IMR-90 (cell line): ENCODE measurements around the gene HSFX1. TPM values are rescaled to one million over a fixed set of nuclear protein-coding genes. Genes with fewer than 3 reads are reported as not detected.

Experiments used
- ATAC-seq: fragments of 200-7000 bp; cut with Tn5 transposase; 2 replicates; pipeline ENCODE4 v1.9.1; 2020; ENCODE audit warnings: low read depth, mild to moderate bottlenecking, moderate library complexity
- BruUV-seq: library from RNA; stranded (reverse); fragments of 400-500 nt; replicated peaks from 2 replicates; lab custom pipeline; 2021; lab: Mats Ljungman, UMichigan
- CTCF ChIA-PET: fragments of 300-600 bp; formaldehyde crosslinking; extraction: SDS; loops from one replicate; lab custom pipeline; 2021; ENCODE audit warnings: antibody characterized with exemption; lab: Yijun Ruan, JAX
- POLR2A ChIA-PET: fragments of 300-600 bp; sonication (Branson Sonifier 250); formaldehyde crosslinking; loops from one replicate; lab custom pipeline; 2022; ENCODE audit warnings: antibody characterized with exemption; ENCODE audit not compliant: unreplicated experiment; lab: Charles Lee
- DNase-seq: peaks from one replicate; pipeline ENCODE4 v3.0.0; 2013
- H2AFZ ChIP-seq: replicated peaks from 2 replicates; pipeline ENCODE3; 2013; ENCODE audit warnings: low read length, mild to moderate bottlenecking; ENCODE audit not compliant: poor library complexity
- H2AK5ac ChIP-seq: 2 replicates; pipeline ENCODE4 v1.6.1; 2013; ENCODE audit warnings: low read depth, low read length, inconsistent platforms
- H2AK9ac ChIP-seq: replicated peaks from 2 replicates; pipeline ENCODE3; 2013; ENCODE audit warnings: mild to moderate bottlenecking, low read depth, low read length, moderate library complexity; ENCODE audit not compliant: poor library complexity
- H2BK120ac ChIP-seq: 2 replicates; pipeline ENCODE4 v1.6.1; 2013; ENCODE audit warnings: low read depth, low read length, inconsistent platforms
- H2BK15ac ChIP-seq: 3 replicates; pipeline ENCODE4 v1.6.1; 2013; ENCODE audit warnings: low read depth, low read length, inconsistent platforms
- H2BK20ac ChIP-seq: 2 replicates; pipeline ENCODE4 v1.6.1; 2013; ENCODE audit warnings: low read depth, mild to moderate bottlenecking, inconsistent platforms, low read length, moderate library complexity
- H2BK5ac ChIP-seq: 2 replicates; pipeline ENCODE4 v1.6.1; 2013; ENCODE audit warnings: mild to moderate bottlenecking, low read depth, low read length, inconsistent platforms; ENCODE audit not compliant: poor library complexity, severe bottlenecking
- H3K14ac ChIP-seq: replicated peaks from 2 replicates; pipeline ENCODE4 v1.6.1; 2013; ENCODE audit warnings: low read depth, low read length, inconsistent platforms
- H3K18ac ChIP-seq: 2 replicates; pipeline ENCODE4 v1.6.1; 2013; ENCODE audit warnings: low read depth, low read length, control low read depth
- H3K23ac ChIP-seq: 2 replicates; pipeline ENCODE4 v1.6.1; 2013; ENCODE audit warnings: low read depth, low read length, inconsistent platforms
- H3K27ac ChIP-seq: 2 replicates; pipeline ENCODE4 v1.5.1; 2013; ENCODE audit warnings: mild to moderate bottlenecking, control low read depth, low read length; ENCODE audit not compliant: insufficient read depth
- H3K27me3 ChIP-seq: 2 replicates; pipeline ENCODE4 v1.6.1; 2013; ENCODE audit warnings: low read length; ENCODE audit not compliant: control insufficient read depth, insufficient read depth
- H3K36me3 ChIP-seq: 2 replicates; pipeline ENCODE4 v1.6.1; 2013; ENCODE audit warnings: low read length, mixed read lengths; ENCODE audit not compliant: control insufficient read depth, insufficient read depth
- H3K4ac ChIP-seq: 2 replicates; pipeline ENCODE4 v1.6.1; 2013; ENCODE audit warnings: low read depth, low read length, inconsistent platforms
- H3K4me1 ChIP-seq: 2 replicates; pipeline ENCODE4 v1.6.1; 2013; ENCODE audit warnings: low read length, mixed read lengths; ENCODE audit not compliant: control insufficient read depth, insufficient read depth
- H3K4me2 ChIP-seq: 2 replicates; pipeline ENCODE4 v1.6.1; 2013; ENCODE audit warnings: low read depth, mild to moderate bottlenecking, control low read depth, low read length, moderate library complexity
- H3K4me3 ChIP-seq: 2 replicates; pipeline ENCODE4 v1.5.1; 2013; ENCODE audit warnings: low read depth, mild to moderate bottlenecking, control low read depth, low read length, moderate library complexity; ENCODE audit not compliant: insufficient read depth
- H3K56ac ChIP-seq: 2 replicates; pipeline ENCODE4 v1.6.1; 2013; ENCODE audit warnings: low read length, inconsistent platforms; ENCODE audit not compliant: insufficient read depth; ENCODE audit errors: extremely low read depth
- H3K79me1 ChIP-seq, 2 experiments: 2 replicates each; pipeline ENCODE4 v1.6.1; 2013; ENCODE audit warnings: low read length in 2 of 2, inconsistent platforms in 1 of 2, low read depth in 1 of 2
- H3K9ac ChIP-seq: 2 replicates; pipeline ENCODE4 v1.6.1; 2013; ENCODE audit warnings: low read depth, low read length, control low read depth
- H3K9me1 ChIP-seq: 2 replicates; pipeline ENCODE4 v1.6.1; 2013; ENCODE audit warnings: low read length, inconsistent platforms; ENCODE audit not compliant: insufficient read depth
- H3K9me3 ChIP-seq: 2 replicates; pipeline ENCODE4 v1.6.1; 2013; ENCODE audit warnings: low read length; ENCODE audit not compliant: control insufficient read depth, insufficient read depth
- H4K20me1 ChIP-seq: 2 replicates; pipeline ENCODE4 v1.6.1; 2013; ENCODE audit warnings: low read length, inconsistent platforms; ENCODE audit not compliant: insufficient read depth
- H4K5ac ChIP-seq: 2 replicates; pipeline ENCODE4 v1.6.1; 2013; ENCODE audit warnings: mild to moderate bottlenecking, low read depth, low read length, control low read depth
- H4K8ac ChIP-seq, 2 experiments: 2 replicates each; pipeline ENCODE4 v1.6.1; 2013; ENCODE audit warnings: low read depth in 2 of 2, low read length in 2 of 2, control low read depth in 1 of 2, inconsistent platforms in 1 of 2
- H4K91ac ChIP-seq: 2 replicates; pipeline ENCODE4 v1.6.1; 2013; ENCODE audit warnings: low read depth, low read length, inconsistent platforms; ENCODE audit not compliant: insufficient read depth
- CEBPB ChIP-seq: IDR thresholded peaks from 2 replicates; pipeline ENCODE4 v1.6.1; 2012; ENCODE audit warnings: low read depth, low read length, improper control_type of control experiment
- CHD1 ChIP-seq: IDR thresholded peaks from 2 replicates; pipeline ENCODE4 v1.6.1; 2012; ENCODE audit warnings: low read depth, low read length, improper control_type of control experiment
- CTCF ChIP-seq: conservative IDR thresholded peaks from 2 replicates; pipeline ENCODE4 v1.5.1; 2012; ENCODE audit warnings: mild to moderate bottlenecking, low read depth, low read length, improper control_type of control experiment
- ELK1 ChIP-seq: fragments of 150-350 bp; IDR thresholded peaks from 2 replicates; pipeline ENCODE4 v1.6.1; 2016; ENCODE audit warnings: low read depth, mild to moderate bottlenecking, low read length, moderate library complexity, borderline replicate concordance
- FOS ChIP-seq: fragments of 150-350 bp; IDR thresholded peaks from 2 replicates; pipeline ENCODE4 v1.6.1; 2016; ENCODE audit warnings: low read depth, low read length
- MAFK ChIP-seq: IDR thresholded peaks from 2 replicates; pipeline ENCODE4 v1.6.1; 2012; ENCODE audit warnings: low read depth, low read length, improper control_type of control experiment
- MAZ ChIP-seq: IDR thresholded peaks from 2 replicates; pipeline ENCODE4 v1.6.1; 2012; ENCODE audit warnings: low read depth, mild to moderate bottlenecking, low read length, improper control_type of control experiment, moderate library complexity, borderline replicate concordance
- MXI1 ChIP-seq: IDR thresholded peaks from 2 replicates; pipeline ENCODE4 v1.6.1; 2012; ENCODE audit warnings: low read depth, mild to moderate bottlenecking, low read length, moderate library complexity, borderline replicate concordance
- NFE2L2 ChIP-seq: fragments of 150-350 bp; IDR thresholded peaks from 2 replicates; pipeline ENCODE4 v1.6.1; 2016; ENCODE audit warnings: low read depth, mild to moderate bottlenecking, low read length
- POLR2A ChIP-seq: IDR thresholded peaks from 2 replicates; pipeline ENCODE4 v1.6.1; 2012; ENCODE audit warnings: mild to moderate bottlenecking, low read depth, low read length
- RAD21 ChIP-seq: IDR thresholded peaks from 2 replicates; pipeline ENCODE4 v1.6.1; 2012; ENCODE audit warnings: low read length, improper control_type of control experiment
- RCOR1 ChIP-seq: IDR thresholded peaks from 2 replicates; pipeline ENCODE4 v1.6.1; 2012; ENCODE audit warnings: mild to moderate bottlenecking, low read length, improper control_type of control experiment; ENCODE audit not compliant: insufficient replicate concordance
- SMC3 ChIP-seq: fragments of 150-350 bp; IDR thresholded peaks from 2 replicates; pipeline ENCODE4 v1.6.1; 2016; ENCODE audit warnings: low read depth, mild to moderate bottlenecking, antibody characterized with exemption, low read length, moderate library complexity
- WGBS, 2 experiments: methylation state at CpG; one replicate each; pipeline versions ENCODE4 v1.1.5 to v1.1.7; 2013; ENCODE audit warnings: missing lambda C conversion rate in 2 of 2; ENCODE audit not compliant: insufficient read length in 1 of 2; ENCODE audit errors: extremely low coverage in 2 of 2; 5-methylcytosine and 5-hydroxymethylcytosine counted together
- dilution Hi-C: fragments of 300-500 bp; cut with HindIII; formaldehyde crosslinking; loops from one replicate; pipeline ENCODE4 v1.14.3; 2018; ENCODE audit warnings: low sequenced_read_pairs; ENCODE audit not compliant: unreplicated experiment
- in situ Hi-C: fragments of 300-500 bp; cut with MboI; formaldehyde crosslinking; loops from 3 replicates; pipeline ENCODE4 v1.14.3; 2019; ENCODE audit warnings: low sequenced_read_pairs, inconsistent platforms, mixed read lengths
- intact Hi-C: fragments of 100-400 bp; cut with micrococcal nuclease; formaldehyde crosslinking; loops from 2 replicates; pipeline ENCODE4 v1.10.0; 2022
- polyA plus RNA-seq, 3 experiments: library from polyadenylated mRNA; depleted of rRNA; stranded (reverse); fragments of >200 nt; gene quantifications; 2 replicates each; pipeline ENCODE4 v1.2.3, GENCODE V29; 2012; ENCODE audit warnings: low replicate concordance in 1 of 3
- total RNA-seq: library from RNA; depleted of rRNA; stranded (reverse); fragments of >200 nt; gene quantifications from 2 replicates; pipeline ENCODE4 v1.2.3, GENCODE V29; 2012
- TF ChIP-seq, protein P1 (sequence below): fragments of 150-350 bp; IDR thresholded peaks from 2 replicates; pipeline ENCODE4 v1.6.1; 2017; ENCODE audit warnings: mild to moderate bottlenecking, antibody characterized with exemption, low read length, low read depth

HSFX1 gene
- total and polyA plus RNA-seq, 2 of the 4 experiments (the other 2 are of a cell fraction): 0.18 to 0.36 TPM

DNA sequence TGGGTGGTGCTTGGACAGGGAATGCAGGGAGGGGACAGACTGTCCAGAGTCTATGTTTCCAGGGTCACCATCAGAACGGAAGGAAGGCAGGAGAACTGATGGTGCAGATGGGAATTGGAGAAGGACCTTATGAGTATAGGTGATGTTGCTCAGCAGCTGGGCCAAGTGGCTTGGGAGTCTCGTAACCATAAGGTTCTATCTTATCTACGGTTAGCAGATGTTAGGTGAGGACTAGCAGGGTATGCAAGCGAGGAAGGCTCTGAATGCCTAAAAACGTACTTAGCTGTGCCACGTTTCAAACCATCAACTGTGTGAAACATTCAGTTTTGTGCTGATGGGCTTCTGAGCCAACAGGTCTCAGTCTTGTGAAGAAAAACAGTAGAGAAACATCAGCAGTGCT, 30.2 kb downstream of the HSFX1 start:
- H2BK120ac ChIP-seq: no peak overlapping the region
- no peak overlapping the region for H2BK15ac ChIP-seq
- CTCF ChIA-PET: no interaction called here
- no peak overlapping the region for H4K91ac ChIP-seq
- no peak overlapping the region for H4K8ac ChIP-seq
- no peak overlapping the region for H2AK9ac ChIP-seq
- H3K9ac ChIP-seq: no peak overlapping the region
- no peak overlapping the region for H2BK5ac ChIP-seq
- 46% methylated on average over 5 of the region's 6 CpGs; no CpG with 5 or more reads in 1 of the 2 experiments for WGBS, 2 experiments
- H3K4me3 ChIP-seq: no peak overlapping the region
- in situ Hi-C loops: no loop called here
- no peak overlapping the region for H4K5ac ChIP-seq
- TF ChIP-seq ELK1 (no peak), FOS (no peak), CEBPB (no peak), MAZ (no peak), POLR2A (no peak), SMC3 (no peak), MAFK (no peak), RAD21 (no peak), NFE2L2 (no peak), CHD1 (no peak), RCOR1 (no peak), MXI1 (no peak), CTCF (no peak)
- TF ChIP-seq, protein P1, sequence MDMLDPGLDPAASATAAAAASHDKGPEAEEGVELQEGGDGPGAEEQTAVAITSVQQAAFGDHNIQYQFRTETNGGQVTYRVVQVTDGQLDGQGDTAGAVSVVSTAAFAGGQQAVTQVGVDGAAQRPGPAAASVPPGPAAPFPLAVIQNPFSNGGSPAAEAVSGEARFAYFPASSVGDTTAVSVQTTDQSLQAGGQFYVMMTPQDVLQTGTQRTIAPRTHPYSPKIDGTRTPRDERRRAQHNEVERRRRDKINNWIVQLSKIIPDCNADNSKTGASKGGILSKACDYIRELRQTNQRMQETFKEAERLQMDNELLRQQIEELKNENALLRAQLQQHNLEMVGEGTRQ: no peak
- no peaks in the 10 kb centered on the region for H4K20me1 ChIP-seq
- H2AK5ac ChIP-seq: no peak overlapping the region
- intact Hi-C loops: no loop called here
- BruUV-seq: no TSS peak
- no peak overlapping the region for H3K18ac ChIP-seq
- H2BK20ac ChIP-seq: no peak overlapping the region
- POLR2A ChIA-PET: no interaction called here
- no peak overlapping the region for H3K27ac ChIP-seq
- no peaks in the 10 kb centered on the region for H3K9me3 ChIP-seq
- no peaks in the 10 kb centered on the region for H3K9me1 ChIP-seq
- ATAC-seq (no peak), DNase-seq (no peak)
- H3K4me2 ChIP-seq: no peak overlapping the region
- H3K23ac ChIP-seq: no peak overlapping the region
- no peaks in the 10 kb centered on the region for H3K27me3 ChIP-seq
- H3K56ac ChIP-seq: no peak overlapping the region
- H3K4ac ChIP-seq: no peak overlapping the region
- no peaks in the 10 kb centered on the region for H3K79me1 ChIP-seq
- H2AFZ ChIP-seq: no peak overlapping the region
- no peaks in the 10 kb centered on the region for H3K4me1 ChIP-seq
- no peaks in the 10 kb centered on the region for H3K36me3 ChIP-seq
- dilution Hi-C loops: no loop called here
- H3K14ac ChIP-seq: no peak overlapping the region
